GM12801 (cell line): ENCODE data around the gene TTC12.

Source experiments
- TF ChIP-seq, protein P1 (sequence below): IDR thresholded peaks from one replicate; pipeline ENCODE4 v1.5.1; 2011; ENCODE audit warnings: control low read depth; ENCODE audit not compliant: insufficient read length; ENCODE audit errors: extremely low read depth

TTC12 gene

DNA sequence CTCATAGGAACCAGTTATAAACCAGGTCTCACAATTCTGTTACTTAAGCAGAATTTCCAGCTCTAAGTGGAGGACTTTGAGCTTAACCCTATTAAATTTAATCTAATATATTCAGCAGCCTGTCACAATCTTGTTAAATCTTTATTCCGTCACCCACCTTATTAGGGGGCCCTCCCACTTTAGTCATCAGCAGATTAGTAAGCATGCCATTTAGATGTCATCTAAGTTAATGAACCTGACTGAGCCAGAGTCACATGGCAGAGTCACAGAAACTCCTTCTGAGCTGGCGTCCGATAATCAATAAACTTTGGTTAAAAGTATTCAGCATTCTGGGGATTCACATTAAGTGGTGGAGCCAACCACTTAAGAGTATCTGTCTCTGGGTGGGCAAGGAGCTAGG is 35.1 kb downstream of the TTC12 start:
- TF ChIP-seq, protein P1, sequence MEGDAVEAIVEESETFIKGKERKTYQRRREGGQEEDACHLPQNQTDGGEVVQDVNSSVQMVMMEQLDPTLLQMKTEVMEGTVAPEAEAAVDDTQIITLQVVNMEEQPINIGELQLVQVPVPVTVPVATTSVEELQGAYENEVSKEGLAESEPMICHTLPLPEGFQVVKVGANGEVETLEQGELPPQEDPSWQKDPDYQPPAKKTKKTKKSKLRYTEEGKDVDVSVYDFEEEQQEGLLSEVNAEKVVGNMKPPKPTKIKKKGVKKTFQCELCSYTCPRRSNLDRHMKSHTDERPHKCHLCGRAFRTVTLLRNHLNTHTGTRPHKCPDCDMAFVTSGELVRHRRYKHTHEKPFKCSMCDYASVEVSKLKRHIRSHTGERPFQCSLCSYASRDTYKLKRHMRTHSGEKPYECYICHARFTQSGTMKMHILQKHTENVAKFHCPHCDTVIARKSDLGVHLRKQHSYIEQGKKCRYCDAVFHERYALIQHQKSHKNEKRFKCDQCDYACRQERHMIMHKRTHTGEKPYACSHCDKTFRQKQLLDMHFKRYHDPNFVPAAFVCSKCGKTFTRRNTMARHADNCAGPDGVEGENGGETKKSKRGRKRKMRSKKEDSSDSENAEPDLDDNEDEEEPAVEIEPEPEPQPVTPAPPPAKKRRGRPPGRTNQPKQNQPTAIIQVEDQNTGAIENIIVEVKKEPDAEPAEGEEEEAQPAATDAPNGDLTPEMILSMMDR = no peak

- TF ChIP-seq, protein P1 = no peak
Measured at GRCh38 chr11:113350336-113351067, 36.1 kb downstream of the TTC12 start.

DNA sequence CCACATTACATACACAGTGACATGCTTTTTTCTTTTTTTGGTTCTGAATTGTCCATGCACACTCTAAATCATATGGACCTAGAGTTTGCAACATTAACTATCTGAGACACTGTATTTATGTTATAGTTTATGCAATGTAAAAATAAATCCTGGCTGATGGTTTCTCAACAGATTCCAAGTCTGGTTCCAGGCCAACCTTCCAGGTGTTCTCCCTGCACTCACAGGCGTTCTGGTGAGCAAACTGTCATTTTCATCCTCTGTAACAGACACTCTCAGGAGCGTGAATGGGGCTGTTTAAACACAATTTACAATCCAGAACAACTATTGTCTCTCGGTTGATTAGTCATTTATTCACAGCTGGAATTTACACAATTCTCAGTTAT is 36.7 kb downstream of the TTC12 start:
- TF ChIP-seq, protein P1 = no peak

- TF ChIP-seq, protein P1 = no peak
Measured at GRCh38 chr11:113351480-113351879, 37.1 kb downstream of the TTC12 start.

GRCh38 chr11:113356203-113356602 is 41.8 kb downstream of the TTC12 start:
- TF ChIP-seq, protein P1 = no peak

DNA sequence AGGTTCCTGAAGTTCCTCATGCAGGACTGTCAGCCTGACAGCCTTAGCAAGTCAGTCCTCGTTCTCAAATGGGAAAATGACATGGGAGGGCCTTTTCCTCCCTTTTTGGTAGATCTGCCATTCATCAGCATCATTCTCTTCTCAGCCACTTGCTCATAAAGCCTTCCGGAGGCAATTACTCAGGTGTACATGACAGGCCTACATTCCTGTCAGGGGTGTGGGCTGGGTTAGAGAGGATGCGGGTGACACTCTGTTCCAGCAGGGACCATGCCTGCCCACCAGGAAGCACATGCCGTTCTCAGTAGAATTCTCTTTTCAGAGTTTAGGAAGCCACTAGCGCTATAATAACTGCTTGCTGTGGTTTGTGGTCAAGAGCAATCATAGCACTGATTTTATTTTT is 49.0 kb downstream of the TTC12 start:
- TF ChIP-seq, protein P1 = no peak

DNA sequence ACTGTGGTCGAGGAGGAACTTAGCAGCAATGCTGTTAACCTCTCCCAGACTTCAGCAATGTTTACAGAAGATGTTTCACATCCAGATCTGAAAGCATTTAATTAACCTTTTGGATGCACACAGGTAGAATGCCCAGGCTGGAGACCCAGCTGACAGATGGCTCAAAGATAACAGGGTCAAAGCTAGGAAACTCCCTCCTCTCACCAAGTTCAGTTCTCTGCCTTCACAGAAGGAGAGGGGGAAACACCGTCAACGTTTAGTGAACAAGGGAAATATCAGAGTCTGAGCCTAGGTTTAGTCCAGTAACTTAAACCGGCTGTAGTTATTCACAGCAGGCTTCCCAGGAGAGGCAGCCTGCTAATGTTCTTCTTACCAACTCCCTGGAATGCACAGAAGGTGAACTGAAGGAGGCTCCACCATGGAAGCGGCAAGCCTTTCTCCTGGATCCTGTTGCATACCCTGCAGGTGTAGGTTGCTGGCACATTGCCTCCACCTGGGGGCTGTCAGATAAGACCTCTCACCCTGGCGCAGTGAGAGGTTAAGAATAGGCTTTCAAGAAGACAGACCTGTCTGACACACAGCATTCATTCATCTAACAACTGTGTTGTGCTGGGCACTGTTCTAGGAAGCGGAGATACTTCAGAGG is 49.7 kb downstream of the TTC12 start:
- TF ChIP-seq, protein P1 = no peak
